Activated naive CD8-positive, alpha-beta T cell treated with anti-CD3 and anti-CD28 coated beads, Interleukin-2, amount 50 U/mL, for 24 hours (primary cell): Measurements from ENCODE around the gene AZIN2.
A peak's percentile ranks its signal among the peaks of the same experiment; 100 is the strongest.

Experiments used
- ATAC-seq: fragments of 150-1000 bp; cut with Tn5 transposase; one replicate; pipeline ENCODE4 v1.10.0; 2021
- DNase-seq: peaks from one replicate; pipeline ENCODE4 v3.0.0; 2021
- H3K27ac Mint-ChIP-seq: one replicate; pipeline ENCODE4 v1.8.0; 2021; ENCODE audit warnings: mild to moderate bottlenecking, mixed read lengths
- H3K27me3 Mint-ChIP-seq: one replicate; pipeline ENCODE4 v1.8.0; 2021; ENCODE audit warnings: mixed read lengths
- H3K36me3 Mint-ChIP-seq: one replicate; pipeline ENCODE4 v1.8.0; 2021; ENCODE audit warnings: low read depth, mixed read lengths
- H3K4me1 Mint-ChIP-seq: one replicate; pipeline ENCODE4 v1.8.0; 2021; ENCODE audit warnings: mixed read lengths
- H3K4me3 Mint-ChIP-seq: one replicate; pipeline ENCODE4 v1.8.0; 2021; ENCODE audit warnings: mild to moderate bottlenecking, moderate library complexity, mixed read lengths
- H3K9me3 Mint-ChIP-seq: one replicate; pipeline ENCODE4 v1.8.0; 2021; ENCODE audit warnings: mixed read lengths

Gene AZIN2

GRCh38 chr1:33141216-33141615 is 60.3 kb downstream of the AZIN2 start:
- no peak for ATAC-seq
- H3K27ac Mint-ChIP-seq: no peak overlapping the region
- DNase-seq: no peak
- H3K36me3 Mint-ChIP-seq: no peaks in the 10 kb centered on the region
- H3K27me3 Mint-ChIP-seq: no peaks in the 10 kb centered on the region
- H3K9me3 Mint-ChIP-seq: no peaks in the 10 kb centered on the region
- no peak overlapping the region for H3K4me3 Mint-ChIP-seq
- peaks cover 5% of the 10 kb centered on the region for H3K4me1 Mint-ChIP-seq

GRCh38 chr1:33141781-33142180 is 60.8 kb downstream of the AZIN2 start:
- H3K36me3 Mint-ChIP-seq: peaks cover 2% of the 10 kb centered on the region
- H3K4me1 Mint-ChIP-seq: peaks cover 5% of the 10 kb centered on the region
- H3K9me3 Mint-ChIP-seq: no peaks in the 10 kb centered on the region
- H3K27ac Mint-ChIP-seq: no peak overlapping the region
- DNase-seq (no peak), ATAC-seq (no peak)
- no peaks in the 10 kb centered on the region for H3K27me3 Mint-ChIP-seq
- no peak overlapping the region for H3K4me3 Mint-ChIP-seq

GRCh38 chr1:33142483-33143064 is 61.6 kb downstream of the AZIN2 start:
- ATAC-seq (no peak), DNase-seq (no peak)
- H3K27ac Mint-ChIP-seq: no peak overlapping the region
- no peaks in the 10 kb centered on the region for H3K27me3 Mint-ChIP-seq
- H3K9me3 Mint-ChIP-seq: no peaks in the 10 kb centered on the region
- H3K4me3 Mint-ChIP-seq: no peak overlapping the region
- peaks cover 2% of the 10 kb centered on the region for H3K36me3 Mint-ChIP-seq
- H3K4me1 Mint-ChIP-seq: peaks cover 5% of the 10 kb centered on the region

- Mint-ChIP-seq H3K27ac (no peak overlapping the region), H3K4me3 (no peak overlapping the region), H3K9me3 (no peaks in the 10 kb centered on the region), H3K4me1 (peaks cover 5% of the 10 kb centered on the region), H3K36me3 (peaks cover 2% of the 10 kb centered on the region), H3K27me3 (no peaks in the 10 kb centered on the region)
- ATAC-seq: no peak
- DNase-seq: no peak
These were observed 62.2 kb downstream of the AZIN2 start for GRCh38 chr1:33143176-33143575.

- no peak overlapping the region for H3K27ac Mint-ChIP-seq
- peaks cover 5% of the 10 kb centered on the region for H3K4me1 Mint-ChIP-seq
- no peaks in the 10 kb centered on the region for H3K27me3 Mint-ChIP-seq
- ATAC-seq: no peak
- peaks cover 2% of the 10 kb centered on the region for H3K36me3 Mint-ChIP-seq
- no peaks in the 10 kb centered on the region for H3K9me3 Mint-ChIP-seq
- H3K4me3 Mint-ChIP-seq: no peak overlapping the region
- no peak for DNase-seq
These were observed 62.7 kb downstream of the AZIN2 start for GRCh38 chr1:33143698-33144097.

- Mint-ChIP-seq H3K9me3 (no peaks in the 10 kb centered on the region), H3K4me1 (peaks cover 4% of the 10 kb centered on the region), H3K27ac (no peak overlapping the region), H3K36me3 (peaks cover 2% of the 10 kb centered on the region), H3K4me3 (no peak overlapping the region), H3K27me3 (no peaks in the 10 kb centered on the region)
- ATAC-seq (no peak), DNase-seq (no peak)
These were observed 65.0 kb downstream of the AZIN2 start for GRCh38 chr1:33146003-33146402.

GRCh38 chr1:33147275-33147996 is 66.5 kb downstream of the AZIN2 start:
- Mint-ChIP-seq H3K27ac (no peak overlapping the region), H3K4me3 (no peak overlapping the region), H3K4me1 (no peaks in the 10 kb centered on the region), H3K9me3 (no peaks in the 10 kb centered on the region), H3K27me3 (no peaks in the 10 kb centered on the region), H3K36me3 (peaks cover 2% of the 10 kb centered on the region)
- ATAC-seq (no peak), DNase-seq (no peak)

- Mint-ChIP-seq H3K9me3 (no peaks in the 10 kb centered on the region), H3K4me1 (no peaks in the 10 kb centered on the region), H3K4me3 (no peak overlapping the region), H3K36me3 (peaks cover 2% of the 10 kb centered on the region), H3K27me3 (no peaks in the 10 kb centered on the region), H3K27ac (no peak overlapping the region)
- DNase-seq: no peak
- ATAC-seq: no peak
These were observed 67.0 kb downstream of the AZIN2 start for GRCh38 chr1:33147997-33148314.

- Mint-ChIP-seq H3K27ac (no peak overlapping the region), H3K9me3 (no peaks in the 10 kb centered on the region), H3K4me1 (no peaks in the 10 kb centered on the region), H3K4me3 (no peak overlapping the region), H3K36me3 (peaks cover 2% of the 10 kb centered on the region), H3K27me3 (no peaks in the 10 kb centered on the region)
- no peak for ATAC-seq
- DNase-seq: no peak
These were observed 67.7 kb downstream of the AZIN2 start for GRCh38 chr1:33148615-33149014.

GRCh38 chr1:33149453-33150190 is 68.7 kb downstream of the AZIN2 start:
- DNase-seq (no peak), ATAC-seq (no peak)
- H3K9me3 Mint-ChIP-seq: no peaks in the 10 kb centered on the region
- H3K4me3 Mint-ChIP-seq: no peak overlapping the region
- no peaks in the 10 kb centered on the region for H3K4me1 Mint-ChIP-seq
- H3K27ac Mint-ChIP-seq: no peak overlapping the region
- no peaks in the 10 kb centered on the region for H3K27me3 Mint-ChIP-seq
- H3K36me3 Mint-ChIP-seq: peaks cover 2% of the 10 kb centered on the region

GRCh38 chr1:33150522-33150921 is 69.6 kb downstream of the AZIN2 start:
- H3K27me3 Mint-ChIP-seq: no peaks in the 10 kb centered on the region
- DNase-seq (no peak), ATAC-seq (no peak)
- H3K4me1 Mint-ChIP-seq: no peaks in the 10 kb centered on the region
- H3K9me3 Mint-ChIP-seq: no peaks in the 10 kb centered on the region
- H3K36me3 Mint-ChIP-seq: peaks cover 2% of the 10 kb centered on the region
- no peak overlapping the region for H3K27ac Mint-ChIP-seq
- no peak overlapping the region for H3K4me3 Mint-ChIP-seq

GRCh38 chr1:33151116-33151515 is 70.2 kb downstream of the AZIN2 start:
- H3K27ac Mint-ChIP-seq: no peak overlapping the region
- H3K36me3 Mint-ChIP-seq: peaks cover 2% of the 10 kb centered on the region
- no peaks in the 10 kb centered on the region for H3K4me1 Mint-ChIP-seq
- H3K9me3 Mint-ChIP-seq: no peaks in the 10 kb centered on the region
- H3K4me3 Mint-ChIP-seq: no peak overlapping the region
- H3K27me3 Mint-ChIP-seq: no peaks in the 10 kb centered on the region
- no peak for ATAC-seq
- DNase-seq: no peak

- no peaks in the 10 kb centered on the region for H3K9me3 Mint-ChIP-seq
- no peak overlapping the region for H3K4me3 Mint-ChIP-seq
- DNase-seq (no peak), ATAC-seq (peak; percentile 24)
- H3K27ac Mint-ChIP-seq: no peak overlapping the region
- H3K27me3 Mint-ChIP-seq: no peaks in the 10 kb centered on the region
- no peaks in the 10 kb centered on the region for H3K4me1 Mint-ChIP-seq
- no peaks in the 10 kb centered on the region for H3K36me3 Mint-ChIP-seq
These were observed 71.9 kb downstream of the AZIN2 start for GRCh38 chr1:33152685-33153432.

GRCh38 chr1:33153650-33154049 is 72.7 kb downstream of the AZIN2 start:
- no peak overlapping the region for H3K27ac Mint-ChIP-seq
- no peaks in the 10 kb centered on the region for H3K4me1 Mint-ChIP-seq
- no peaks in the 10 kb centered on the region for H3K36me3 Mint-ChIP-seq
- DNase-seq: no peak
- no peak overlapping the region for H3K4me3 Mint-ChIP-seq
- no peak for ATAC-seq
- H3K9me3 Mint-ChIP-seq: no peaks in the 10 kb centered on the region
- no peaks in the 10 kb centered on the region for H3K27me3 Mint-ChIP-seq
